ENCODE results near the gene ANO6. TPM values are rescaled to one million over a fixed set of nuclear protein-coding genes. Genes with fewer than 3 reads are reported as not detected.

ANO6 gene
- total RNA-seq, 5 donors from 2014 or later (not counting 1 experiment from before 2014, with no cell fraction given), result 17.9 to 22.5 (median 20.3) TPM

- no peak for DNase-seq
- 100% methylated on average over 1 of the region's 4 CpGs for WGBS (ENCODE audit: insufficient coverage)
- Histone ChIP-seq H3K4me3 (ENCODE audit: control insufficient read depth in 1 of 2, extremely low read depth in 1 of 2, low read length in 1 of 2) (no peak overlapping the region), H3K9me3 (no peaks in the 10 kb centered on the region), H3K27ac (ENCODE audit: low read length) (no peak overlapping the region), H3K4me1 (ENCODE audit: control insufficient read depth in 1 of 2, extremely low read depth in 1 of 2, insufficient read depth in 2 of 2, low read length in 2 of 2) (no peaks in the 10 kb centered on the region), H3K27me3 (replicated peaks in 1 of 2; ENCODE audit: control insufficient read depth in 2 of 2, extremely low read depth in 1 of 2, insufficient read depth in 2 of 2, low read length in 1 of 2) (no peaks in the 10 kb centered on the region), H3K36me3 (ENCODE audit: control insufficient read depth in 2 of 2, extremely low read depth in 1 of 2, insufficient read depth in 1 of 2, low read length in 1 of 2) (no peaks in the 10 kb centered on the region)
- Mint-ChIP-seq H3K4me1 (peaks cover 0 to 6% (median 4%) of the 10 kb centered on the region in 3 donors), H3K27ac (no peak overlapping the region), H3K36me3 (peaks cover 26% of the 10 kb centered on the region), H3K27me3 (no peaks in the 10 kb centered on the region), H3K9me3 (peaks cover 0 to 3% (median 0%) of the 10 kb centered on the region in 3 donors), H3K4me3 (no peak overlapping the region)
- no peak for ATAC-seq (replicated peaks in 1 of 4)
- ChIA-PET CTCF (no interaction called here), POLR2A (no interaction called here)
Measured at GRCh38 chr12:45322810-45323209, 106.9 kb downstream of the ANO6 start.

- Mint-ChIP-seq H3K36me3 (peaks cover 34% of the 10 kb centered on the region), H3K27ac (no peak overlapping the region), H3K4me3 (no peak overlapping the region), H3K4me1 (peaks cover 0 to 6% (median 4%) of the 10 kb centered on the region in 3 donors), H3K27me3 (no peaks in the 10 kb centered on the region), H3K9me3 (peaks cover 0 to 3% (median 0%) of the 10 kb centered on the region in 3 donors)
- Histone ChIP-seq H3K36me3 (ENCODE audit: control insufficient read depth in 2 of 2, extremely low read depth in 1 of 2, insufficient read depth in 1 of 2, low read length in 1 of 2) (no peaks in the 10 kb centered on the region), H3K4me3 (ENCODE audit: control insufficient read depth in 1 of 2, extremely low read depth in 1 of 2, low read length in 1 of 2) (no peak overlapping the region), H3K27me3 (replicated peaks in 1 of 2; ENCODE audit: control insufficient read depth in 2 of 2, extremely low read depth in 1 of 2, insufficient read depth in 2 of 2, low read length in 1 of 2) (no peaks in the 10 kb centered on the region), H3K4me1 (ENCODE audit: control insufficient read depth in 1 of 2, extremely low read depth in 1 of 2, insufficient read depth in 2 of 2, low read length in 2 of 2) (no peaks in the 10 kb centered on the region), H3K9me3 (no peaks in the 10 kb centered on the region), H3K27ac (ENCODE audit: low read length) (no peak overlapping the region)
- ChIA-PET CTCF (no interaction called here), POLR2A (no interaction called here)
- 75% methylated on average over 2 of the region's 4 CpGs for WGBS (ENCODE audit: insufficient coverage)
- DNase-seq, result no peak
- no peak for ATAC-seq (replicated peaks in 1 of 4)
Measured at GRCh38 chr12:45324391-45324790, 108.5 kb downstream of the ANO6 start.

GRCh38 chr12:45326358-45326975 lies 110.6 kb downstream of the ANO6 start:
- WGBS (ENCODE audit: insufficient coverage), result 100% methylated on average over 2 of the region's 3 CpGs
- no peak overlapping the region for H3K4me3 Mint-ChIP-seq

GRCh38 chr12:45327823-45328383 lies 112.0 kb downstream of the ANO6 start:
- ATAC-seq (replicated peaks in 1 of 4), result no peak
- no CpG with 5 or more reads among the region's 2 CpGs for WGBS (ENCODE audit: insufficient coverage)

More at GRCh38 chr12:45326358-45326975, 110.6 kb downstream of the ANO6 start:
- peaks cover 0 to 8% (median 4%) of the 10 kb centered on the region in 3 donors for H3K4me1 Mint-ChIP-seq
- Histone ChIP-seq H3K4me1 (ENCODE audit: control insufficient read depth in 1 of 2, extremely low read depth in 1 of 2, insufficient read depth in 2 of 2, low read length in 2 of 2) (no peaks in the 10 kb centered on the region), H3K36me3 (ENCODE audit: control insufficient read depth in 2 of 2, extremely low read depth in 1 of 2, insufficient read depth in 1 of 2, low read length in 1 of 2) (peaks cover 0 to under 1% of the 10 kb centered on the region in 2 donors), H3K27me3 (replicated peaks in 1 of 2; ENCODE audit: control insufficient read depth in 2 of 2, extremely low read depth in 1 of 2, insufficient read depth in 2 of 2, low read length in 1 of 2) (no peaks in the 10 kb centered on the region), H3K27ac (ENCODE audit: low read length) (no peak overlapping the region), H3K4me3 (ENCODE audit: control insufficient read depth in 1 of 2, extremely low read depth in 1 of 2, low read length in 1 of 2) (no peak overlapping the region), H3K9me3 (no peaks in the 10 kb centered on the region)
- CTCF ChIA-PET, result no interaction called here
- no peak overlapping the region for H3K27ac Mint-ChIP-seq
- H3K36me3 Mint-ChIP-seq, result peaks cover 33% of the 10 kb centered on the region
- DNase-seq, result no peak
- H3K27me3 Mint-ChIP-seq, result no peaks in the 10 kb centered on the region
- peaks cover 0 to 3% (median 0%) of the 10 kb centered on the region in 3 donors for H3K9me3 Mint-ChIP-seq
- POLR2A ChIA-PET, result no interaction called here
- ATAC-seq (replicated peaks in 1 of 4), result no peak

GRCh38 chr12:45329238-45329637 lies 113.3 kb downstream of the ANO6 start:
- no peaks in the 10 kb centered on the region for H3K27me3 ChIP-seq (replicated peaks in 1 of 2; ENCODE audit: control insufficient read depth in 2 of 2, extremely low read depth in 1 of 2, insufficient read depth in 2 of 2, low read length in 1 of 2)
- H3K36me3 ChIP-seq (ENCODE audit: control insufficient read depth in 2 of 2, extremely low read depth in 1 of 2, insufficient read depth in 1 of 2, low read length in 1 of 2), result peaks cover 0 to 14% of the 10 kb centered on the region in 2 donors
- H3K27ac ChIP-seq (ENCODE audit: low read length), result no peak overlapping the region
- no peak overlapping the region for H3K4me3 Mint-ChIP-seq
- H3K36me3 Mint-ChIP-seq, result peaks cover 39% of the 10 kb centered on the region
- H3K9me3 Mint-ChIP-seq, result no peaks in the 10 kb centered on the region
- no peaks in the 10 kb centered on the region for H3K27me3 Mint-ChIP-seq
- ChIA-PET POLR2A (no interaction called here), CTCF (no interaction called here)
- no peak for DNase-seq
- H3K9me3 ChIP-seq, result no peaks in the 10 kb centered on the region
- H3K4me3 ChIP-seq (ENCODE audit: control insufficient read depth in 1 of 2, extremely low read depth in 1 of 2, low read length in 1 of 2), result no peak overlapping the region
- no peaks in the 10 kb centered on the region for H3K4me1 ChIP-seq (ENCODE audit: control insufficient read depth in 1 of 2, extremely low read depth in 1 of 2, insufficient read depth in 2 of 2, low read length in 2 of 2)
- ATAC-seq (replicated peaks in 1 of 4), result no peak
- WGBS (ENCODE audit: insufficient coverage), result no CpG with 5 or more reads among the region's 1 CpG
- peaks cover 0 to 8% (median 4%) of the 10 kb centered on the region in 3 donors for H3K4me1 Mint-ChIP-seq
- no peak overlapping the region for H3K27ac Mint-ChIP-seq

More at GRCh38 chr12:45327823-45328383, 112.0 kb downstream of the ANO6 start:
- no peak overlapping the region for H3K27ac ChIP-seq (ENCODE audit: low read length)
- Mint-ChIP-seq H3K4me1 (peaks cover 0 to 8% (median 4%) of the 10 kb centered on the region in 3 donors), H3K27me3 (no peaks in the 10 kb centered on the region), H3K36me3 (peaks cover 36% of the 10 kb centered on the region), H3K27ac (no peak overlapping the region), H3K4me3 (no peak overlapping the region), H3K9me3 (no peaks in the 10 kb centered on the region)
- no peak overlapping the region for H3K4me3 ChIP-seq (ENCODE audit: control insufficient read depth in 1 of 2, extremely low read depth in 1 of 2, low read length in 1 of 2)
- H3K4me1 ChIP-seq (ENCODE audit: control insufficient read depth in 1 of 2, extremely low read depth in 1 of 2, insufficient read depth in 2 of 2, low read length in 2 of 2), result no peaks in the 10 kb centered on the region
- ChIA-PET POLR2A (no interaction called here), CTCF (no interaction called here)
- no peaks in the 10 kb centered on the region for H3K27me3 ChIP-seq (replicated peaks in 1 of 2; ENCODE audit: control insufficient read depth in 2 of 2, extremely low read depth in 1 of 2, insufficient read depth in 2 of 2, low read length in 1 of 2)
- H3K36me3 ChIP-seq (ENCODE audit: control insufficient read depth in 2 of 2, extremely low read depth in 1 of 2, insufficient read depth in 1 of 2, low read length in 1 of 2), result peaks cover 0 to 14% of the 10 kb centered on the region in 2 donors
- no peak for DNase-seq
- H3K9me3 ChIP-seq, result no peaks in the 10 kb centered on the region

GRCh38 chr12:45329702-45330101 lies 113.8 kb downstream of the ANO6 start:
- Histone ChIP-seq H3K27me3 (replicated peaks in 1 of 2; ENCODE audit: control insufficient read depth in 2 of 2, extremely low read depth in 1 of 2, insufficient read depth in 2 of 2, low read length in 1 of 2) (no peaks in the 10 kb centered on the region), H3K9me3 (no peaks in the 10 kb centered on the region), H3K4me1 (ENCODE audit: control insufficient read depth in 1 of 2, extremely low read depth in 1 of 2, insufficient read depth in 2 of 2, low read length in 2 of 2) (no peaks in the 10 kb centered on the region), H3K36me3 (ENCODE audit: control insufficient read depth in 2 of 2, extremely low read depth in 1 of 2, insufficient read depth in 1 of 2, low read length in 1 of 2) (peaks cover 0 to 14% of the 10 kb centered on the region in 2 donors), H3K4me3 (ENCODE audit: control insufficient read depth in 1 of 2, extremely low read depth in 1 of 2, low read length in 1 of 2) (no peak overlapping the region), H3K27ac (ENCODE audit: low read length) (no peak overlapping the region)
- Mint-ChIP-seq H3K4me3 (no peak overlapping the region), H3K27ac (no peak overlapping the region), H3K27me3 (no peaks in the 10 kb centered on the region), H3K36me3 (peaks cover 44% of the 10 kb centered on the region), H3K4me1 (peaks cover 0 to 8% (median 4%) of the 10 kb centered on the region in 3 donors), H3K9me3 (no peaks in the 10 kb centered on the region)
- CTCF ChIA-PET, result no interaction called here
- ATAC-seq (replicated peaks in 1 of 4) (no peak), DNase-seq (no peak)
- POLR2A ChIA-PET, result no interaction called here
- 100% methylated on average over 1 of the region's 1 CpG for WGBS (ENCODE audit: insufficient coverage)
